SU-DHL-6 (cell line): ENCODE measurements around the gene TRMT112.

Experiments used
- H2AFZ ChIP-seq: fragments of 200-600 bp; sonication (generic); 2 replicates; pipeline ENCODE4 v1.6.1; 2014; ENCODE audit warnings: low read depth, mild to moderate bottlenecking, moderate library complexity, mixed read lengths, antibody characterized with exemption, low read length; ENCODE audit not compliant: severe bottlenecking
- H3F3A ChIP-seq: fragments of 200-600 bp; shearing (Covaris generic); 2 replicates; pipeline ENCODE4 v1.6.0; 2016; ENCODE audit warnings: antibody characterized with exemption, mild to moderate bottlenecking; ENCODE audit not compliant: insufficient read depth
- H3K27ac ChIP-seq: fragments of 200-600 bp; sonication (generic); 2 replicates; pipeline ENCODE4 v1.5.1; 2016; ENCODE audit warnings: low read depth, mild to moderate bottlenecking, low read length, moderate library complexity, mixed read lengths
- H3K27me3 ChIP-seq: fragments of 200-600 bp; sonication (generic), shearing (Covaris generic); 2 replicates; pipeline ENCODE4 v1.6.0; 2014; ENCODE audit warnings: mild to moderate bottlenecking, low read length
- H3K36me3 ChIP-seq: fragments of 200-600 bp; sonication (generic); 2 replicates; pipeline ENCODE4 v1.6.1; 2014; ENCODE audit warnings: mild to moderate bottlenecking, low read length, mixed read lengths
- H3K4me2 ChIP-seq: fragments of 300-600, 200-600 bp; shearing (Covaris generic), sonication (generic); 2 replicates; pipeline ENCODE4 v1.6.0; 2014; ENCODE audit warnings: low read length, low read depth, mild to moderate bottlenecking; ENCODE audit not compliant: poor library complexity, severe bottlenecking
- H3K4me3 ChIP-seq: fragments of 200-600 bp; sonication (generic); 2 replicates; pipeline ENCODE4 v1.5.1; 2014; ENCODE audit warnings: antibody characterized with exemption, low read length, mild to moderate bottlenecking, mixed read lengths; ENCODE audit not compliant: insufficient read depth, poor library complexity, severe bottlenecking
- H3K79me2 ChIP-seq: fragments of 200-600 bp; sonication (generic); 2 replicates; pipeline ENCODE4 v1.6.1; 2014; ENCODE audit warnings: mild to moderate bottlenecking, low read length, moderate library complexity; ENCODE audit not compliant: insufficient read depth
- H3K9ac ChIP-seq: fragments of 200-600 bp; sonication (generic); 2 replicates; pipeline ENCODE4 v1.7.0; 2014; ENCODE audit warnings: mild to moderate bottlenecking, low read length
- H3K9me2 ChIP-seq: fragments of 200-600 bp; sonication (generic); replicated peaks from 2 replicates; pipeline ENCODE4 v1.6.1; 2014; ENCODE audit warnings: low read length; ENCODE audit not compliant: insufficient read depth
- H3K9me3 ChIP-seq: fragments of 200-600 bp; sonication (generic); 2 replicates; pipeline ENCODE4 v1.6.1; 2014; ENCODE audit warnings: low read length, mixed read lengths; ENCODE audit not compliant: insufficient read depth
- H4K20me1 ChIP-seq: fragments of 200-600 bp; sonication (generic); 2 replicates; pipeline ENCODE4 v1.6.1; 2014; ENCODE audit warnings: low read depth, mild to moderate bottlenecking, antibody characterized with exemption, low read length, moderate library complexity, mixed read lengths
- EZH2phosphoT487 ChIP-seq: fragments of 200-600 bp; sonication (generic), shearing (Covaris generic); conservative IDR thresholded peaks from 2 replicates; pipeline ENCODE4 v1.6.1; 2018; ENCODE audit warnings: mild to moderate bottlenecking, antibody characterized with exemption, low read length, moderate library complexity, mixed read lengths
- TF ChIP-seq, protein P1 (sequence below): fragments of 200-600 bp; sonication (generic); IDR thresholded peaks from one replicate; pipeline ENCODE4 v1.5.1; 2017; ENCODE audit warnings: antibody characterized with exemption, mild to moderate bottlenecking, low read length, moderate library complexity; ENCODE audit not compliant: insufficient read depth, poor library complexity, severe bottlenecking

Gene TRMT112

GRCh38 chr11:64342869-64343745, 25.7 kb upstream of the TRMT112 start:
- TF ChIP-seq, protein P1, sequence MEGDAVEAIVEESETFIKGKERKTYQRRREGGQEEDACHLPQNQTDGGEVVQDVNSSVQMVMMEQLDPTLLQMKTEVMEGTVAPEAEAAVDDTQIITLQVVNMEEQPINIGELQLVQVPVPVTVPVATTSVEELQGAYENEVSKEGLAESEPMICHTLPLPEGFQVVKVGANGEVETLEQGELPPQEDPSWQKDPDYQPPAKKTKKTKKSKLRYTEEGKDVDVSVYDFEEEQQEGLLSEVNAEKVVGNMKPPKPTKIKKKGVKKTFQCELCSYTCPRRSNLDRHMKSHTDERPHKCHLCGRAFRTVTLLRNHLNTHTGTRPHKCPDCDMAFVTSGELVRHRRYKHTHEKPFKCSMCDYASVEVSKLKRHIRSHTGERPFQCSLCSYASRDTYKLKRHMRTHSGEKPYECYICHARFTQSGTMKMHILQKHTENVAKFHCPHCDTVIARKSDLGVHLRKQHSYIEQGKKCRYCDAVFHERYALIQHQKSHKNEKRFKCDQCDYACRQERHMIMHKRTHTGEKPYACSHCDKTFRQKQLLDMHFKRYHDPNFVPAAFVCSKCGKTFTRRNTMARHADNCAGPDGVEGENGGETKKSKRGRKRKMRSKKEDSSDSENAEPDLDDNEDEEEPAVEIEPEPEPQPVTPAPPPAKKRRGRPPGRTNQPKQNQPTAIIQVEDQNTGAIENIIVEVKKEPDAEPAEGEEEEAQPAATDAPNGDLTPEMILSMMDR = no peak
- TF ChIP-seq EZH2phosphoT487 = no peak
- no peak overlapping the region for H3K9ac ChIP-seq
- H3K9me3 ChIP-seq = no peaks in the 10 kb centered on the region
- H3K9me2 ChIP-seq = no peaks in the 10 kb centered on the region
- H4K20me1 ChIP-seq = no peaks in the 10 kb centered on the region
- no peak overlapping the region for H3K27ac ChIP-seq
- H3K4me2 ChIP-seq = peak overlapping the region; percentile 35
- no peak overlapping the region for H2AFZ ChIP-seq
- peaks cover 13% of the 10 kb centered on the region for H3F3A ChIP-seq
- peaks cover 5% of the 10 kb centered on the region; the same call in 1 of the 2 replicates for H3K79me2 ChIP-seq
- no peak overlapping the region for H3K4me3 ChIP-seq
- H3K27me3 ChIP-seq = no peaks in the 10 kb centered on the region
- no peaks in the 10 kb centered on the region for H3K36me3 ChIP-seq

GRCh38 chr11:64341851-64342791, 24.8 kb upstream of the TRMT112 start:
- no peaks in the 10 kb centered on the region for H3K9me3 ChIP-seq
- H3K4me2 ChIP-seq = peak overlapping the region; percentile 35
- peaks cover 5% of the 10 kb centered on the region; the same call in 1 of the 2 replicates for H3K79me2 ChIP-seq
- no peak overlapping the region for H3K4me3 ChIP-seq
- H3K9me2 ChIP-seq = no peaks in the 10 kb centered on the region
- H4K20me1 ChIP-seq = no peaks in the 10 kb centered on the region
- H3K27ac ChIP-seq = no peak overlapping the region
- no peak overlapping the region for H2AFZ ChIP-seq
- H3F3A ChIP-seq = peaks cover 15% of the 10 kb centered on the region
- H3K27me3 ChIP-seq = no peaks in the 10 kb centered on the region
- no peak overlapping the region for H3K9ac ChIP-seq
- TF ChIP-seq EZH2phosphoT487 = no peak
- TF ChIP-seq, protein P1 = peak; percentile 25
- H3K36me3 ChIP-seq = no peaks in the 10 kb centered on the region

GRCh38 chr11:64341429-64341828, 24.1 kb upstream of the TRMT112 start:
- H4K20me1 ChIP-seq = no peaks in the 10 kb centered on the region
- H3K27me3 ChIP-seq = no peaks in the 10 kb centered on the region
- no peak overlapping the region for H3K4me3 ChIP-seq
- peaks cover 5% of the 10 kb centered on the region; the same call in 1 of the 2 replicates for H3K79me2 ChIP-seq
- H2AFZ ChIP-seq = no peak overlapping the region
- TF ChIP-seq, protein P1 = no peak
- H3K36me3 ChIP-seq = no peaks in the 10 kb centered on the region
- no peaks in the 10 kb centered on the region for H3K9me2 ChIP-seq
- no peak overlapping the region for H3K27ac ChIP-seq
- peaks cover 15% of the 10 kb centered on the region for H3F3A ChIP-seq
- H3K9ac ChIP-seq = no peak overlapping the region
- no peaks in the 10 kb centered on the region for H3K9me3 ChIP-seq
- H3K4me2 ChIP-seq = no peak overlapping the region
